RPMI7951 (cell line): ENCODE data around the gene SERPINE2. TPM values are rescaled to one million over a fixed set of nuclear protein-coding genes. Genes with fewer than 3 reads are reported as not detected.
A peak's percentile ranks its signal among the peaks of the same experiment; 100 is the strongest.

Experiments
- DNase-seq: peaks from one replicate; pipeline ENCODE4 v3.0.0-alpha.2; 2012; ENCODE audit warnings: low read depth
- total RNA-seq: library from RNA; depleted of rRNA; stranded (reverse); fragments of >200 nt; shearing (Covaris generic); gene quantifications from 2 replicates; pipeline ENCODE4 v1.2.3, GENCODE V29; 2014

SERPINE2 gene
- total RNA-seq, 1 experiment from 2014 or later = 173 TPM

- peak; percentile 31 for DNase-seq
Observed at GRCh38 chr2:223976635-223977226, 62.4 kb downstream of the SERPINE2 start.

GRCh38 chr2:223973606-223974005, 65.5 kb downstream of the SERPINE2 start:
- DNase-seq = no peak

DNA sequence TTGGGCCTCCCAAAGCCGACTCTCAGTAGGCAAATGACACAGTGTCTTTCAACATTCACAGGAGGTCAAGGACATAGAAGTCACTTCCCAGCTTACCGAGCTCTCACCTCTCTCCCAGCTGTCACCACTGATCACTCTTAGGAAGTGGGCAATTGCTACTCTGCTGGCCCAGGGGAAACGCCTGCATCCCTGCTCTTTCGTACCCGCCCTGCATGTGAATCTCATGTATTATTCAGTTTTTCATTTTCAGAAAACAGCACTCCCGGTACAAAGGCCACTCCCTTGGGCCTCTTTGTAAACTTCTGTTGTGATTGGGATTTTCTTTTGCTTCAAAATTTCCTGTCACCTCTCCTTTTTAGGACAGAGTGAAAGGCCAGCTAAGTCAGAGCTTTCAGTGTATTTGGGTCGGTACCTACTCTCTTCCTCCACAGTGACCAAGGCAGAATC, 66.4 kb downstream of the SERPINE2 start:
- no peak for DNase-seq

DNA sequence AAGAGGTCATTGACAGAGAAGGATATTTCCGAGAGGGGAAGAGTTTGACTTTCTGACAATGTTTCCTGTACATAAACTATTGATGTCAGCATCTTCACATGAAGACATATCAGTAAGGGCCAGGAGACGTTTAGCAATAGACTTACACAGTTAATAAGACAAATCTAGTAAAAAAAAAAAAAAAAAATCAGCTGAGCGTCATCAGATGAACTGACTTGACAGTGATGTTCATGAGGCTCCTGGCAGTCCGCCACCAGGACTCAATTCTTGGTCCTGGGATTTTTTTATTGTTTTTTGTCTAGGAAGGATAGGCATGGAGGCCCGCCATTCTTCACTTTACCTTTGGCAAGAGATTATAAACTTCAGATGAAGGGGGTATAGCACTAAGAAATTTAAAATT, 67.4 kb downstream of the SERPINE2 start:
- DNase-seq = no peak

GRCh38 chr2:223970343-223971128, 68.5 kb downstream of the SERPINE2 start:
- peak; percentile 55 for DNase-seq

DNA sequence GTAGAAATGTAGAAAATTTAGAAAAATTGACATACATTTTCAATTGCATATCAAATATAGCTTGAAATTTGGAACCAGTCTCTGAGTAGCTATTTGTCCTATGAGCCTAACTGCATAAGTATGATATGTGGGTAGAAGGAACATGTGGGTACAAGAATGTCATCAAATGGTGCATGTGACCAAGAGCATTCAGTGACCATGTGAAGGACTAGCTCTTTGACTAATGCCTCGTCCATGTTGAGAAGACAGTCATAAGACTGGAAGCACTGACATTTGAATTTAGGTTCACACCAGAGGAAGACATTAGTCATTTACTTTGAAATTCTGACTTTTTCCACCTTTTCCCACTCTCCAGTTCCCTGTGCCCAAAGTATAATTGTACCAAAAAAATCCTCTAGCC, 69.2 kb downstream of the SERPINE2 start:
- DNase-seq = no peak

GRCh38 chr2:223969315-223969714, 69.8 kb downstream of the SERPINE2 start:
- DNase-seq = no peak

GRCh38 chr2:223967981-223968380, 71.1 kb downstream of the SERPINE2 start:
- DNase-seq = no peak

DNA sequence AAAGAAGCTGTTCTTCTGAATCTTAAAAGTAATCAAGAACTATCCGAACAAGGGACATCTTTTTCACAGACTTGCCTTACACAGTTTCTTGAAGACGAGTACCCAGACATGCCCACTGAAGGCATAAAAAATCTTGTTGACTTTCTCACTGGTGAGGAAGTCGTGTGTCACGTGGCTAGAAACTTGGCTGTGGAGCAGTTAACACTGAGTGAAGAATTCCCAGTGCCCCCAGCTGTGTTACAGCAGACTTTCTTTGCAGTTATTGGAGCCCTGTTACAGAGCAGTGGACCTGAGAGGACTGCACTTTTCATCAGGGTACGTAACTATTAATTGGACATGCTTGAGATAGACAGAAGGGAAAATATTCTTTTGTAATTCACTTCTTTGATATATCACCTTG, 79.4 kb downstream of the SERPINE2 start:
- DNase-seq = peak; percentile 20

DNA sequence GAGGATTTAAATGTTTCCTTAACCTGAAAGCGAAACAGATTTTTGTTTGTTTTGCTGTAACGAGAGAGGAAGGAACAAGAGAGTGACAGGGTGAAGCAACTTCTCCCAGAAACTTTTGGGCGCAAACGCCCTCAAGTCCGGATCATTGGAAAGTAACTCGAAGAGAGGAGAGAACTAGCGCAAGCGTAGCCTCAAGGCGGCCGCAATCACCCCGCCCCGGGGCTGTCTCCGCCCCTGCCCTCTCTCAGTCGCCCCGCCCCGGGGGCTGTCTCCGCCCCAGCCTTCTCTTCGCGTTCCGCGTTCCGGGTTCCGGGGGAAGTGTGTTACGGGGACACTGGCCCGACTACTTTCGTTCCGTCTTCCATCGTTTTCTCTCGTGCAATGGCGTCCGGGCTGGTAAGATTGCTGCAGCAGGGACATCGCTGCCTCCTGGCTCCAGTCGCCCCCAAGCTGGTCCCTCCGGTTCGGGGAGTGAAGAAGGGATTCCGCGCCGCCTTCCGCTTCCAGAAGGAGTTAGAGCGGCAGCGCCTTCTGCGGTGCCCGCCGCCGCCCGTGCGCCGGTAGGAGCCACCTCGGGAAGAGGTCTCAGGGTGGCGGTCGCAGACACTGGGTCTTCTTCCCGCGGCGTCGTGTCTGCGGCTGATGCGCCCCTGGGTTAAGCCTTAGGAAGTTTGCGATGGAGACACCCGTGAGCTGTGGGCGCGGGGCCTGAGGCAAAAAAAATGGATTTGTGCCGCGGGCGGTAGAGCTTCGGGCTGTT, 81.8 kb downstream of the SERPINE2 start, which contains the start of gene MRPL44:
Gene MRPL44, plus strand, starts transcription at position 372 of the 760 bp plus-strand sequence. Its CDS starts 10 bp downstream, at position 382.
- DNase-seq = peak; percentile 95

- DNase-seq = no peak
Observed at GRCh38 chr2:223956300-223956699, 82.8 kb downstream of the SERPINE2 start.

- peak; percentile 59 for DNase-seq
Observed at GRCh38 chr2:223954401-223954800, 84.7 kb downstream of the SERPINE2 start.

- no peak for DNase-seq
Observed at GRCh38 chr2:223952280-223952968, 86.7 kb downstream of the SERPINE2 start.

- DNase-seq = no peak
Observed at GRCh38 chr2:223950448-223951347, 88.4 kb downstream of the SERPINE2 start.

- DNase-seq = no peak
Observed at GRCh38 chr2:223949241-223949840, 89.7 kb downstream of the SERPINE2 start.

DNA sequence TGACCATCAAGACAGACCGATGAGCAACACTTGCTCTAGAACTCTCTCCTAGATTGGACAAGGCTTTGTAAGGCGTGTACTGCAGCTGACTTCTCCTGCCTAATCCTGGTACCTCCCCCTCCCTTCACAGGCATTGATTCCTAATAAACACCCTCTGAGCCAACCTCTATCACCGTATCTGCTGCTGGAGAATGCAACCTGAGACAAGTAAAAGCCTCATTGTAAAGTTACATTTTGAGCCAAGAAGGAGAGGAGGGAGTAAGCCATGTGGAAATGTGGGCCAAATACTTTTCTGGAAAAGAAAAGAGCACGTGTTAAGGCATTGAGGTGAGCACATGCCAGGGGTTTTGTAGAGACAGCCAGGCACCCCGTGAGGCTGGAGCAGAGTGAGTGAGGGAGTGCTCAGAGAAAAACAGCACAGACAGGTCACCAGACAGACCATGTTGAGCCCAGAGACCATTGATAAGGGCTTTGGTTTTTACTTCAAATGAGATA, 91.3 kb downstream of the SERPINE2 start:
- no peak for DNase-seq

DNA sequence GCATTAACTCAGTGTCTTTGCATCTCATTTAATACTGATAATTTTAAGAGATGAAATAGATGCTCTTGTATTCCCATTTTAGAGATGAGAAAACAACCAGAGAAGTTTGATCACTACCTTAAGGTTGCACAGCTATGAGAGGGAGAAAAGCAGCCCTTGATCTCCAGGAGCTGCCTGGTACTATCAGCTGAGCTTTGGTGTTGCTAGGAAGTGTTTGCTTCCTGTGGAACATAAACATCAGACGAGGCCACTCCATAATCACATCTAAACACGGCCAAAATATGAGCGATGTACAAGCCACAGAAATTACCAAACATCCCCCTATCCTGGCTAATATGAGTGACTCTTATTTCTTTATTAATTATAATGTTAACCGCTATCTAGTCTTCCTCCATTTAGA, 93.3 kb downstream of the SERPINE2 start:
- DNase-seq = no peak

DNA sequence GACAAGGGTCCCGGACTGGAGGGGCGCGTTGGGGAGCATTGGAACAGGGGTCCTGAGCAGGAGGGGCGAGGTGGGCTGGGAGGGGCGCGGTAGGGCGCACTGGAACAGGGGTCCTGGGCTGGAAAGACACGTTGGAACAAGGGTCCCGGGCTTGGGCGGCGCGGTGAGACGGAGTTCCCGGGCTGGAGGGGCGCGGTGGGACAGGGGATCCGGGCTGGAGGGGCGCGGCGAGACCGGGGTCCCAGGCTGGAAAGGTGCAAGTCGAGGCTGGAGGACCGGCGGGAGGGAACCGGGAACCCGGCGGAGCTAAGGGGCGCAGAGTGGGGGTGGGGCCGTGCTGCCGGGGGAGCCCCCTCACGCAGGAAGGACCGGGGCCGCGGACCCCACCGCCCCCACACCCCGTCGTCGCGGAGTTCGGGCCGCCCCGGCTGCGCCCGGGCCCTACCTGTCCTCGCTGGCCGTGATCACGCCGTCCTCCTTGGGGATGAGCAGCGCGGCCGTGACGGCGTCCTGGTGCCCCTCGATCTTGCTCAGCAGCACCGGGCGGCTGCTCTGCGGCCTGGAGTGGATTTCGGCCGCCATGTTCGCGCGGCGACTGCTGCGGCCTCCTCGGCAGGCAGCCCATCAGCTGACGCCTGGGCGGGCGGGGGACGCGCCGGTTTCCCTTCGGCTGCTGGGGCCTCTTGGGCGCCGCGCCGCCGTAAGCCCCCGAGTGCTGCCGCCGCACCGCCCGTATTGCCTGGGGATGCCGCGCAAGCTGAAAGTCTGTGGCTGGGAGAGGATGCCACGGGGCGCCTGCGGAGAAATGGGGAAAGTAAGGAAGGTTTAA, 94.2 kb downstream of the SERPINE2 start, which contains the start of gene WDFY1:
Gene WDFY1, minus strand, starts transcription at position 633 of the 829 bp plus-strand sequence. Its CDS starts 51 bp downstream, at position 582.
- DNase-seq = peak; percentile 87

- DNase-seq = peak; percentile 26
Observed at GRCh38 chr2:223944166-223944702, 94.9 kb downstream of the SERPINE2 start.
